Retinal pigment epithelial cell (primary cell): ENCODE measurements around the gene F2RL2.

Experiments used
- DNase-seq: peaks from one replicate; pipeline ENCODE4 v3.0.0-alpha.2; 2010; ENCODE audit warnings: low read depth
- H3K4me3 ChIP-seq: 2 replicates; pipeline ENCODE4 v1.5.1; 2011; ENCODE audit warnings: mild to moderate bottlenecking, low read length, control low read depth, moderate library complexity
- CTCF ChIP-seq: conservative IDR thresholded peaks from 2 replicates; pipeline ENCODE4 v1.5.1; 2011; ENCODE audit warnings: low read depth, low read length, control low read depth, inconsistent platforms

F2RL2 gene

DNA sequence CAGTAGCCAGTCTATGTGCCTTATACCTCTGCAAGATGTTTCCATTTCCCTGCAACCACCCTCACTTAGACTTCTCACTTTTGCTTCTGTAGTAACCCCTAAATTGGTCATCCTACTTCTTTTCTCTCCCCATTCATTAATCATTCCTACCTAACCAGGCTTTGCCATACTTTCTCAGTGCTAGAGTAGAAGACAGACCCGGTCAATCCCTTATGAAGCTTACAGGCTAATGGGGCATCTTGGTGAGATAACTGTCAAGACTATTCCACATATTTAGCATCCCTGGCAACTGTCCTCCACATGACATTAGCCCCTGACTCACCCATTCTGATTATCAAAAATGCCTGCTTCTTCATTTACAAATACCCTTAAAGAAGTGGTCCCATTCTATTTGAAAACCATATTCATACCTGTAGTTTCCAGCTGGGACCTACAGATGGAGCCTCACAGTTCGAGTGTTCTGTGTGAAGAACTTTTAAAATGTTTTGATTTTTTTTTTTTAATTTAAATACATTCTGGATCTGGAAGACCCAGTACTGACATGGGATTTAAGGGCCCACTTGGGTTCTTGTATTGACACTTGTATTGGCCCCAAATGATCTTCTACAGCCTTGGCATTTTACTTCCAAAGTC is 21.0 kb downstream of the F2RL2 start:
- TF ChIP-seq CTCF = peak; percentile 68
- DNase-seq = no peak

GRCh38 chr5:76601470-76601869 is 21.7 kb downstream of the F2RL2 start:
- peak; percentile 32 for DNase-seq
- peak; percentile 75 for TF ChIP-seq CTCF
- no peak overlapping the region for H3K4me3 ChIP-seq

More for the DNA sequence above, 21.0 kb downstream of the F2RL2 start:
- H3K4me3 ChIP-seq = no peak overlapping the region

GRCh38 chr5:76600716-76601115 is 22.5 kb downstream of the F2RL2 start:
- H3K4me3 ChIP-seq = no peak overlapping the region
- TF ChIP-seq CTCF = no peak
- no peak for DNase-seq

DNA sequence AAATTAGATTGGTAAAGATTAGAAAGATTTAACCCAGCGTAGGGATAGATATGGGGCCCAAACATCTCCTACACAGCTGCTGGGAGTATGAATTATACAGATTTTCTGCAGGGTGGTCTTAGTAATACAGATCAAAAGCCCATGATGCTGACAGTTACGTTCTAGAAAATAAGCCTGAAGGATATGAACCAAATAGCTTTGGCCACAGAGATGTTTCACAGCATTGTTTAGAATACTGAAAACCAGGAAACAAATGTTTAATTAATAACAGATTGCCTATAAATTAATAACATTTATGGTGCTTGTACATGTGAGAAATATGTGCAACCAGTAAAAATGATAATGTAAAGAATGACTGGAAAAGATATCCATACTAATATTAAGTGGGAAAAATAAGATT is 24.7 kb downstream of the F2RL2 start:
- no peak overlapping the region for H3K4me3 ChIP-seq
- DNase-seq = no peak
- no peak for TF ChIP-seq CTCF

- no peak for TF ChIP-seq CTCF
- no peak overlapping the region for H3K4me3 ChIP-seq
- no peak for DNase-seq
These were observed 27.3 kb downstream of the F2RL2 start for GRCh38 chr5:76595755-76596481.

DNA sequence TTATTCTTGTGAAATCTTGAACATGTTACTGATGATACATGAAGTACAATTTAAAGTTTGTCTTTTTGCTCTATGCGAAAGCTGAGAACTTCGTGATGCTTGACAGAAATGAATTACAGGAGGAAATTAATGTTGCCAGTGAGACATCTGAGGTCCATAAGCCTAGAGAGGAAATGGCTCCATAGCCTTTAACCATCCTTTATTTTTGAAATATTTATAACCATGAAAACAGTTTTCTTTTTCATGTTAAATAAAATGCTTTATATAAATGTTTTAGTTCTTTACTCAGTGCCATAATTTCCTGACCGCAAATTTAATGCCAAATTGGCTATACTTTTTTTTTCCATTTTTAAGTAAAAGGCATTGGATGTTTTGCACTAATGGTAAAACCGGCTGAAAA is 29.1 kb downstream of the F2RL2 start:
- H3K4me3 ChIP-seq = no peak overlapping the region
- no peak for TF ChIP-seq CTCF
- DNase-seq = no peak

DNA sequence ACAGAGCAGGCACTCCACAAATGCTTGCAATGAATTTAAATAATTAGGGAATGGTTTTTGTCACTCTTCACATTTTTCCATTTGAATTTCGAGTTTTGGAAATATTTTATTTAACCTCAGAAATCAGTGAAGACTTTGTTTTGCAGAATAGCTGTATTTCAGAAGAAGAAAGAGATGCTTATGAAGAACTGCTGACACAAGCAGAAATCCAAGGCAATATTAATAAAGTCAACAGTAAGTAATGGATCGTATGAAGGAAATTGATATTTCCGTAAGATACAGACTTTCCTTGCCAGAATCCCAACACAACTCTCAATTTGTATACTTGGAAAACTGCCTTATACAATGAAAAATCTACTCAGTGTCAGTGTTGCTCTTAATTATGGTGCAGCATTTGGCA is 30.5 kb downstream of the F2RL2 start:
- TF ChIP-seq CTCF = no peak
- no peak for DNase-seq
- no peak overlapping the region for H3K4me3 ChIP-seq
